Transverse colon (tissue), 4 donors: ENCODE results near the gene HELB. TPM values are rescaled to one million over a fixed set of nuclear protein-coding genes. Genes with fewer than 3 reads are reported as not detected.

ENCODE experiments used
- DNase-seq: peaks from one replicate; pipeline ENCODE4 v3.0.0-alpha.2; 2019
- H3K27ac ChIP-seq, 4 donors: fragments of 200-600 bp; sonication (generic); 2 replicates each; pipeline ENCODE4 v1.5.1; 2016 to 2018; ENCODE audit warnings: inconsistent platforms in 4 of 4
- H3K27me3 ChIP-seq: fragments of 200-600 bp; sonication (generic); 2 replicates; pipeline ENCODE4 v1.5.1; 2017; ENCODE audit warnings: inconsistent platforms
- H3K36me3 ChIP-seq, 4 donors: fragments of 200-600 bp; sonication (generic); 2 replicates each; pipeline ENCODE4 v1.5.1; 2017 to 2019; ENCODE audit warnings: inconsistent platforms in 4 of 4
- H3K4me1 ChIP-seq, 4 donors: fragments of 200-600 bp; sonication (generic); 2 replicates each; pipeline ENCODE4 v1.5.1; 2017 to 2020; ENCODE audit warnings: inconsistent platforms in 4 of 4
- H3K4me3 ChIP-seq, 4 donors: fragments of 200-600 bp; sonication (generic); 1 replicate in 1 of 4; 2 replicates in 3 of 4; pipeline versions ENCODE4 v1.5.1 to v1.6.1; 2017 to 2019; ENCODE audit warnings: inconsistent platforms in 4 of 4
- H3K9me3 ChIP-seq, 2 donors: fragments of 200-600 bp; sonication (generic); 2 replicates each; pipeline ENCODE4 v1.5.1; 2017 to 2019; ENCODE audit warnings: inconsistent platforms in 2 of 2
- EP300 ChIP-seq: sonication (generic); formaldehyde crosslinking; IDR thresholded peaks from one replicate; pipeline ENCODE4 v1.6.1; 2017; ENCODE audit warnings: antibody characterized with exemption, low read depth
- POLR2A ChIP-seq: fragments of 450-650 bp; IDR thresholded peaks from one replicate; pipeline ENCODE4 v1.6.1; 2016; ENCODE audit warnings: antibody characterized with exemption, mild to moderate bottlenecking, moderate library complexity
- POLR2AphosphoS5 ChIP-seq, 3 donors: sonication (generic); formaldehyde crosslinking; IDR thresholded peaks; one replicate each; pipeline ENCODE4 v1.6.1; 2016; ENCODE audit warnings: antibody characterized with exemption in 3 of 3
- WGBS, 2 donors: methylation state at CpG; one replicate each; pipeline ENCODE4 v1.1.5; 2018; ENCODE audit warnings: low coverage in 1 of 2; 5-methylcytosine and 5-hydroxymethylcytosine counted together
- in situ Hi-C, 4 donors: fragments of 200-750 bp; cut with MboI; loops; one replicate each; pipeline versions ENCODE4 v1.15.0 to v1.15.1; 2017; ENCODE audit warnings: low sequenced_read_pairs in 3 of 4, low pct_ligation_motif_present in 1 of 4, low pct_unique_long_range_greater_than_20kb in 1 of 4
- intact Hi-C: fragments of 100-400 bp; cut with DNase I; formaldehyde crosslinking; loops from one replicate; pipeline ENCODE4 v1.15.1; 2023; ENCODE audit warnings: low total_unique reads
- total RNA-seq, 4 donors: library from RNA; depleted of rRNA; stranded (reverse); fragments of >200 nt; gene quantifications; one replicate each; pipeline ENCODE4 v1.1.0, GENCODE V29; 2016
- TF ChIP-seq, protein P1 (sequence below), 5 experiments: fragments of 200-600 bp in 3 of 5; fragments of 450-650 bp in 2 of 5; sonication (generic) in 3 of 5; IDR thresholded peaks; 1 replicate in 2 of 5; 2 replicates in 3 of 5; pipeline ENCODE4 v1.5.1; 2016 to 2017; ENCODE audit warnings: antibody characterized with exemption in 5 of 5, inconsistent platforms in 3 of 5, mild to moderate bottlenecking in 2 of 5, moderate library complexity in 1 of 5

The HELB gene
- total RNA-seq, 4 donors from 2014 or later, result 1.4 to 17.2 (median 9.8) TPM

- Histone ChIP-seq H3K4me1 (no peaks in the 10 kb centered on the region), H3K36me3 (peaks cover 0 to 9% (median 2%) of the 10 kb centered on the region in 4 donors), H3K27ac (no peak overlapping the region), H3K27me3 (no peaks in the 10 kb centered on the region), H3K4me3 (no peak overlapping the region), H3K9me3 (no peaks in the 10 kb centered on the region)
- WGBS, 2 donors, result 95 to 100% methylated on average over 1 of the region's 1 CpG
- TF ChIP-seq EP300 (no peak), POLR2A (no peak), POLR2AphosphoS5 (IDR thresholded peaks at IDR 0.05) (no peak)
- TF ChIP-seq, protein P1, sequence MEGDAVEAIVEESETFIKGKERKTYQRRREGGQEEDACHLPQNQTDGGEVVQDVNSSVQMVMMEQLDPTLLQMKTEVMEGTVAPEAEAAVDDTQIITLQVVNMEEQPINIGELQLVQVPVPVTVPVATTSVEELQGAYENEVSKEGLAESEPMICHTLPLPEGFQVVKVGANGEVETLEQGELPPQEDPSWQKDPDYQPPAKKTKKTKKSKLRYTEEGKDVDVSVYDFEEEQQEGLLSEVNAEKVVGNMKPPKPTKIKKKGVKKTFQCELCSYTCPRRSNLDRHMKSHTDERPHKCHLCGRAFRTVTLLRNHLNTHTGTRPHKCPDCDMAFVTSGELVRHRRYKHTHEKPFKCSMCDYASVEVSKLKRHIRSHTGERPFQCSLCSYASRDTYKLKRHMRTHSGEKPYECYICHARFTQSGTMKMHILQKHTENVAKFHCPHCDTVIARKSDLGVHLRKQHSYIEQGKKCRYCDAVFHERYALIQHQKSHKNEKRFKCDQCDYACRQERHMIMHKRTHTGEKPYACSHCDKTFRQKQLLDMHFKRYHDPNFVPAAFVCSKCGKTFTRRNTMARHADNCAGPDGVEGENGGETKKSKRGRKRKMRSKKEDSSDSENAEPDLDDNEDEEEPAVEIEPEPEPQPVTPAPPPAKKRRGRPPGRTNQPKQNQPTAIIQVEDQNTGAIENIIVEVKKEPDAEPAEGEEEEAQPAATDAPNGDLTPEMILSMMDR (IDR thresholded peaks at IDR 0.05), result no peak
- DNase-seq, result no peak
- intact Hi-C loops, result no loop called here
- in situ Hi-C loops, result no loop called here
Measured at GRCh38 chr12:66331814-66332213, 29.5 kb downstream of the HELB start.

DNA sequence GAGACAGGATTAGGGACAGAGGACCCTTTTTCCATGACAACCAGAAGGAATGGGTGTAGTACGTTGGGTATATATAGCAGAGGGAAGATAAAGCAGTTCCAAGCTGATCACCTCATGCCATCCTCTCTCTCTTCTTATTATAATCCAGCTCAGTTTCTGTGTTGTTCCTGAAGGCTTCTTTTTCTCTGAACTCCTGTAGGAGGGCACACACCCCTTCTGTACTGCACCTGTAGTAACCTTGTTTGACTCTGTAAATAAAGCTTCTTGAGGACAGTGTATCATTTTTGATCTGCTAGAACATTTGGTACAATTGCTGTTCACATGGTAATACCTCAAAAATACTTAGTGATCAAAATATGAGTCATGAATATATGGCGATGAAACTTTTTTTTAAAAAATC is 33.5 kb downstream of the HELB start:
- Histone ChIP-seq H3K27ac (no peak overlapping the region), H3K9me3 (no peaks in the 10 kb centered on the region), H3K4me1 (no peaks in the 10 kb centered on the region), H3K4me3 (no peak overlapping the region), H3K36me3 (peaks cover 0 to 33% (median 8%) of the 10 kb centered on the region in 4 donors), H3K27me3 (no peaks in the 10 kb centered on the region)
- intact Hi-C loops, result no loop called here
- no peak for DNase-seq
- WGBS, 2 donors, result 81 to 98% methylated on average over 2 of the region's 2 CpGs
- in situ Hi-C loops, result no loop called here
- TF ChIP-seq EP300 (no peak), POLR2AphosphoS5 (IDR thresholded peaks at IDR 0.05) (no peak), POLR2A (no peak)
- TF ChIP-seq, protein P1 (IDR thresholded peaks at IDR 0.05), result no peak

- no peak overlapping the region for H3K27ac ChIP-seq
- TF ChIP-seq, protein P1 (IDR thresholded peaks at IDR 0.05), result no peak
- TF ChIP-seq POLR2AphosphoS5 (IDR thresholded peaks at IDR 0.05), result no peak
- H3K36me3 ChIP-seq, result peaks cover 0 to 38% (median 9%) of the 10 kb centered on the region in 4 donors
- no peak for DNase-seq
- no peaks in the 10 kb centered on the region for H3K27me3 ChIP-seq
- H3K9me3 ChIP-seq, result peaks cover 0 to 4% of the 10 kb centered on the region in 2 donors
- in situ Hi-C loops (no loop called here), intact Hi-C loops (no loop called here)
- 94 to 99% methylated on average over 2 of the region's 2 CpGs for WGBS, 2 donors
- no peak overlapping the region for H3K4me3 ChIP-seq
- H3K4me1 ChIP-seq, result no peaks in the 10 kb centered on the region
Measured at GRCh38 chr12:66337381-66338010, 35.2 kb downstream of the HELB start.

DNA sequence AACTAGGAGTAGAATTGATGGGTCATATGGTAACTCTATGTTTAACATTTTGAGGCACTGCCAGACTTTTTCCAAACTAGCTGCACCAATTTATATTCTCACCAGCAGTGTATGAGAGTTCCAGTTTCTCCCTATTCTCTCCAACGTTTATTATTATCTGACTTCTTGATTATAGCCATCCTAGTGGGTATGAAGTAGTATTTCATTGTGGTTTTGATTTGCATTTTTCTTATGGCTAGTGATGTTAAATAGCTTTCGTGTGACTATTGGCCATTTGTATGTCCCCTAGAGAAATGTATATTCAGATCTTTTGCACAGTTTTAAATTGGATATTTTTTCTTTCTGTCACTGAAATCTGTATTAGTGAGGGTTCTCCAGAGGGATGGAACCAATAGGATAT is 37.8 kb downstream of the HELB start:
- no peak for DNase-seq
- in situ Hi-C loops, result no loop called here
- Histone ChIP-seq H3K27ac (no peak overlapping the region), H3K4me1 (no peaks in the 10 kb centered on the region), H3K36me3 (peaks cover 0 to 38% (median 11%) of the 10 kb centered on the region in 4 donors), H3K9me3 (peaks cover 0 to 4% of the 10 kb centered on the region in 2 donors), H3K4me3 (no peak overlapping the region), H3K27me3 (no peaks in the 10 kb centered on the region)
- 83 to 95% methylated on average over 2 of the region's 2 CpGs for WGBS, 2 donors
- TF ChIP-seq, protein P1 (IDR thresholded peaks at IDR 0.05), result no peak
- TF ChIP-seq EP300 (no peak), POLR2A (no peak), POLR2AphosphoS5 (IDR thresholded peaks at IDR 0.05) (no peak)
- intact Hi-C loops, result no loop called here
